NCI-H345 (cell line): ENCODE measurements around the gene ADM2.

ENCODE experiments used
- DNase-seq: peaks from one replicate; lab custom pipeline; 2025; lab: John Stamatoyannopoulos, UW

The ADM2 gene

GRCh38 chr22:50445071-50445879, 36.1 kb upstream of the ADM2 start:
- DNase-seq: no peak

- no peak for DNase-seq
These were observed 35.2 kb upstream of the ADM2 start for GRCh38 chr22:50445880-50446707.

GRCh38 chr22:50446708-50447575, 34.4 kb upstream of the ADM2 start:
- DNase-seq: no peak

- no peak for DNase-seq
These were observed 33.5 kb upstream of the ADM2 start for GRCh38 chr22:50447576-50448551.

- no peak for DNase-seq
These were observed 28.7 kb upstream of the ADM2 start for GRCh38 chr22:50452649-50453048.

GRCh38 chr22:50454556-50455075, 26.7 kb upstream of the ADM2 start:
- DNase-seq: no peak

- no peak for DNase-seq
These were observed 26.1 kb upstream of the ADM2 start for GRCh38 chr22:50455201-50455600.

- DNase-seq: no peak
These were observed 25.3 kb upstream of the ADM2 start for GRCh38 chr22:50456026-50456425.

- DNase-seq: no peak
These were observed 24.7 kb upstream of the ADM2 start for GRCh38 chr22:50456466-50457234.

GRCh38 chr22:50459016-50459415, 22.3 kb upstream of the ADM2 start:
- no peak for DNase-seq

GRCh38 chr22:50459496-50460140, 21.7 kb upstream of the ADM2 start:
- no peak for DNase-seq

GRCh38 chr22:50460938-50461337, 20.4 kb upstream of the ADM2 start:
- DNase-seq: no peak

- no peak for DNase-seq
These were observed 19.8 kb upstream of the ADM2 start for GRCh38 chr22:50461536-50461935.

- DNase-seq: no peak
These were observed 19.3 kb upstream of the ADM2 start for GRCh38 chr22:50461979-50462540.

GRCh38 chr22:50463188-50463900, 18.0 kb upstream of the ADM2 start:
- DNase-seq: no peak

- DNase-seq: no peak
These were observed 16.9 kb upstream of the ADM2 start for GRCh38 chr22:50464451-50464850.

- DNase-seq: no peak
These were observed 16.0 kb upstream of the ADM2 start for GRCh38 chr22:50465066-50465930.

- no peak for DNase-seq
These were observed 14.0 kb upstream of the ADM2 start for GRCh38 chr22:50467341-50467740.
